SU-DHL-6 (cell line): ENCODE data around the gene STAT5A.

Experiments
- H2AFZ ChIP-seq: fragments of 200-600 bp; sonication (generic); 2 replicates; pipeline ENCODE4 v1.6.1; 2014; ENCODE audit warnings: low read depth, mild to moderate bottlenecking, moderate library complexity, mixed read lengths, antibody characterized with exemption, low read length; ENCODE audit not compliant: severe bottlenecking
- H3F3A ChIP-seq: fragments of 200-600 bp; shearing (Covaris generic); 2 replicates; pipeline ENCODE4 v1.6.0; 2016; ENCODE audit warnings: antibody characterized with exemption, mild to moderate bottlenecking; ENCODE audit not compliant: insufficient read depth
- H3K27ac ChIP-seq: fragments of 200-600 bp; sonication (generic); 2 replicates; pipeline ENCODE4 v1.5.1; 2016; ENCODE audit warnings: low read depth, mild to moderate bottlenecking, low read length, moderate library complexity, mixed read lengths
- H3K27me3 ChIP-seq: fragments of 200-600 bp; sonication (generic), shearing (Covaris generic); 2 replicates; pipeline ENCODE4 v1.6.0; 2014; ENCODE audit warnings: mild to moderate bottlenecking, low read length
- H3K36me3 ChIP-seq: fragments of 200-600 bp; sonication (generic); 2 replicates; pipeline ENCODE4 v1.6.1; 2014; ENCODE audit warnings: mild to moderate bottlenecking, low read length, mixed read lengths
- H3K4me2 ChIP-seq: fragments of 300-600, 200-600 bp; shearing (Covaris generic), sonication (generic); 2 replicates; pipeline ENCODE4 v1.6.0; 2014; ENCODE audit warnings: low read length, low read depth, mild to moderate bottlenecking; ENCODE audit not compliant: poor library complexity, severe bottlenecking
- H3K4me3 ChIP-seq: fragments of 200-600 bp; sonication (generic); 2 replicates; pipeline ENCODE4 v1.5.1; 2014; ENCODE audit warnings: antibody characterized with exemption, low read length, mild to moderate bottlenecking, mixed read lengths; ENCODE audit not compliant: insufficient read depth, poor library complexity, severe bottlenecking
- H3K79me2 ChIP-seq: fragments of 200-600 bp; sonication (generic); 2 replicates; pipeline ENCODE4 v1.6.1; 2014; ENCODE audit warnings: mild to moderate bottlenecking, low read length, moderate library complexity; ENCODE audit not compliant: insufficient read depth
- H3K9ac ChIP-seq: fragments of 200-600 bp; sonication (generic); 2 replicates; pipeline ENCODE4 v1.7.0; 2014; ENCODE audit warnings: mild to moderate bottlenecking, low read length
- H3K9me2 ChIP-seq: fragments of 200-600 bp; sonication (generic); replicated peaks from 2 replicates; pipeline ENCODE4 v1.6.1; 2014; ENCODE audit warnings: low read length; ENCODE audit not compliant: insufficient read depth
- H3K9me3 ChIP-seq: fragments of 200-600 bp; sonication (generic); 2 replicates; pipeline ENCODE4 v1.6.1; 2014; ENCODE audit warnings: low read length, mixed read lengths; ENCODE audit not compliant: insufficient read depth
- H4K20me1 ChIP-seq: fragments of 200-600 bp; sonication (generic); 2 replicates; pipeline ENCODE4 v1.6.1; 2014; ENCODE audit warnings: low read depth, mild to moderate bottlenecking, antibody characterized with exemption, low read length, moderate library complexity, mixed read lengths
- CTCF ChIP-seq: fragments of 200-600 bp; sonication (generic); IDR thresholded peaks from one replicate; pipeline ENCODE4 v1.5.1; 2017; ENCODE audit warnings: antibody characterized with exemption, mild to moderate bottlenecking, low read length, moderate library complexity; ENCODE audit not compliant: insufficient read depth, poor library complexity, severe bottlenecking
- EZH2phosphoT487 ChIP-seq: fragments of 200-600 bp; sonication (generic), shearing (Covaris generic); conservative IDR thresholded peaks from 2 replicates; pipeline ENCODE4 v1.6.1; 2018; ENCODE audit warnings: mild to moderate bottlenecking, antibody characterized with exemption, low read length, moderate library complexity, mixed read lengths

Gene STAT5A

GRCh38 chr17:42347606-42348005 lies 59.3 kb downstream of the STAT5A start:
- Histone ChIP-seq H4K20me1 (no peaks in the 10 kb centered on the region), H3F3A (no peaks in the 10 kb centered on the region), H3K36me3 (no peaks in the 10 kb centered on the region), H3K9me3 (no peaks in the 10 kb centered on the region), H3K4me2 (no peak overlapping the region), H3K27ac (no peak overlapping the region), H2AFZ (no peak overlapping the region), H3K9me2 (no peaks in the 10 kb centered on the region), H3K4me3 (no peak overlapping the region), H3K79me2 (no peaks in the 10 kb centered on the region), H3K27me3 (no peaks in the 10 kb centered on the region), H3K9ac (no peak overlapping the region)
- TF ChIP-seq CTCF (no peak), EZH2phosphoT487 (no peak)

GRCh38 chr17:42348104-42348503 lies 59.8 kb downstream of the STAT5A start:
- H3K4me2 ChIP-seq, result no peak overlapping the region
- no peak overlapping the region for H3K27ac ChIP-seq
- no peaks in the 10 kb centered on the region for H3F3A ChIP-seq
- no peaks in the 10 kb centered on the region for H3K27me3 ChIP-seq
- no peaks in the 10 kb centered on the region for H3K9me2 ChIP-seq
- H3K36me3 ChIP-seq, result no peaks in the 10 kb centered on the region
- H3K9ac ChIP-seq, result no peak overlapping the region
- TF ChIP-seq EZH2phosphoT487 (no peak), CTCF (no peak)
- no peaks in the 10 kb centered on the region for H3K79me2 ChIP-seq
- no peak overlapping the region for H3K4me3 ChIP-seq
- no peak overlapping the region for H2AFZ ChIP-seq
- H3K9me3 ChIP-seq, result no peaks in the 10 kb centered on the region
- no peaks in the 10 kb centered on the region for H4K20me1 ChIP-seq

- Histone ChIP-seq H4K20me1 (no peaks in the 10 kb centered on the region), H3K4me2 (no peak overlapping the region), H3K36me3 (no peaks in the 10 kb centered on the region), H3K9me3 (no peaks in the 10 kb centered on the region), H3K9me2 (no peaks in the 10 kb centered on the region), H2AFZ (no peak overlapping the region), H3K4me3 (no peak overlapping the region), H3K27ac (no peak overlapping the region), H3F3A (no peaks in the 10 kb centered on the region), H3K9ac (no peak overlapping the region), H3K79me2 (no peaks in the 10 kb centered on the region), H3K27me3 (no peaks in the 10 kb centered on the region)
- TF ChIP-seq EZH2phosphoT487 (no peak), CTCF (no peak)
Measured at GRCh38 chr17:42354956-42355843, 66.9 kb downstream of the STAT5A start.
